B cell (primary cell): ENCODE measurements around the gene PLP2. TPM values are rescaled to one million over a fixed set of nuclear protein-coding genes. Genes with fewer than 3 reads are reported as not detected.

ENCODE experiments used
- ATAC-seq: fragments of 200-7000 bp; cut with Tn5 transposase; one replicate; pipeline ENCODE4 v1.10.0; 2021; ENCODE audit warnings: low read depth, mild to moderate bottlenecking, moderate number of reproducible peaks, moderate library complexity
- CTCF ChIA-PET: fragments of 350-600 bp; sonication (Branson Sonifier 250); formaldehyde crosslinking; loops from one replicate; lab custom pipeline; 2021; ENCODE audit warnings: antibody characterized with exemption, inconsistent platforms; lab: Charles Lee
- POLR2A ChIA-PET: fragments of 350-600 bp; sonication (Branson Sonifier 250); formaldehyde crosslinking; loops from one replicate; lab custom pipeline; 2021; ENCODE audit warnings: antibody characterized with exemption; lab: Charles Lee
- DNase-seq: peaks from one replicate; pipeline ENCODE4 v3.0.0; 2013
- H2AFZ ChIP-seq: 2 replicates; pipeline ENCODE4 v1.6.1; 2012; ENCODE audit warnings: mild to moderate bottlenecking, low read depth, low read length; ENCODE audit not compliant: insufficient read depth, poor library complexity, severe bottlenecking
- H3K27ac ChIP-seq, 2 donors: 1 replicate in 1 of 2; 2 replicates in 1 of 2; pipeline ENCODE4 v1.5.1; 2012 to 2013; ENCODE audit warnings: low read length in 2 of 2, mild to moderate bottlenecking in 2 of 2, moderate library complexity in 1 of 2
- H3K27me3 ChIP-seq, 4 experiments: fragments of 200-600 bp in 1 of 4; sonication (generic) in 1 of 4; replicated peaks in 1 of 4; 1 replicate in 2 of 4; 2 replicates in 2 of 4; pipeline versions ENCODE4 v1.6.1 to v1.7.0; 2013 to 2016; ENCODE audit warnings: low read length in 3 of 4, mild to moderate bottlenecking in 2 of 4, mixed read lengths in 1 of 4, moderate library complexity in 1 of 4; ENCODE audit not compliant: insufficient read depth in 4 of 4, control insufficient read depth in 3 of 4; ENCODE audit errors: control extremely low read depth in 1 of 4
- H3K36me3 ChIP-seq, 2 experiments: replicated peaks in 1 of 2; 1 replicate in 1 of 2; 2 replicates in 1 of 2; pipeline versions ENCODE4 v1.6.1 to v1.7.1; 2013; ENCODE audit warnings: low read length in 1 of 2; ENCODE audit not compliant: insufficient read depth in 2 of 2, control insufficient read depth in 1 of 2; ENCODE audit errors: control extremely low read depth in 1 of 2, extremely low read depth in 1 of 2
- H3K4me1 ChIP-seq, 2 donors: fragments of 200-600 bp in 1 of 2; sonication (generic) in 1 of 2; 1 replicate in 1 of 2; 2 replicates in 1 of 2; pipeline versions ENCODE4 v1.5.1 to v1.6.1; 2013 to 2017; ENCODE audit warnings: low read length in 2 of 2; ENCODE audit not compliant: control insufficient read depth in 2 of 2, insufficient read depth in 2 of 2
- H3K4me2 ChIP-seq: replicated peaks from 2 replicates; pipeline ENCODE3; 2012; ENCODE audit warnings: mild to moderate bottlenecking, low read depth, low read length; ENCODE audit not compliant: poor library complexity, severe bottlenecking
- H3K4me3 ChIP-seq, 5 experiments: fragments of 200-600 bp in 1 of 5; sonication (generic) in 1 of 5; 1 replicate in 3 of 5; 2 replicates in 2 of 5; pipeline versions ENCODE4 v1.5.1 to v1.7.0; 2011 to 2016; ENCODE audit warnings: low read length in 4 of 5, mild to moderate bottlenecking in 4 of 5, low read depth in 2 of 5, control low read depth in 1 of 5, moderate library complexity in 1 of 5; ENCODE audit not compliant: insufficient read depth in 1 of 5; ENCODE audit errors: control extremely low read depth in 1 of 5, extremely low read depth in 1 of 5
- H3K79me2 ChIP-seq: fragments of 200-600 bp; sonication (generic); one replicate; pipeline ENCODE4 v1.6.0; 2016; ENCODE audit warnings: low read length; ENCODE audit not compliant: control insufficient read depth, insufficient read depth
- H3K9ac ChIP-seq: fragments of 200-600 bp; sonication (generic); 2 replicates; pipeline ENCODE4 v1.6.1; 2017; ENCODE audit warnings: mild to moderate bottlenecking, low read length, moderate library complexity
- H3K9me3 ChIP-seq, 3 donors: one replicate each; pipeline versions ENCODE4 v1.6.1 to v1.7.1; 2013; ENCODE audit warnings: low read length in 2 of 3; ENCODE audit not compliant: control insufficient read depth in 2 of 3, insufficient read depth in 1 of 3; ENCODE audit errors: control extremely low read depth in 1 of 3
- H4K20me1 ChIP-seq: 2 replicates; pipeline ENCODE4 v1.6.0; 2012; ENCODE audit warnings: mild to moderate bottlenecking, low read length; ENCODE audit not compliant: insufficient read depth, control insufficient read depth, poor library complexity, severe bottlenecking
- H3K27ac Mint-ChIP-seq: one replicate; pipeline ENCODE4 v1.8.0; 2021; ENCODE audit warnings: mixed read lengths
- H3K27me3 Mint-ChIP-seq: one replicate; pipeline ENCODE4 v1.8.0; 2021; ENCODE audit warnings: mixed read lengths
- H3K4me1 Mint-ChIP-seq: one replicate; pipeline ENCODE4 v1.8.0; 2021; ENCODE audit warnings: mixed read lengths
- H3K4me3 Mint-ChIP-seq: one replicate; pipeline ENCODE4 v1.8.0; 2021; ENCODE audit warnings: mixed read lengths
- H3K9me3 Mint-ChIP-seq: one replicate; pipeline ENCODE4 v1.8.0; 2022; ENCODE audit warnings: mixed read lengths; ENCODE audit not compliant: insufficient read depth
- CTCF ChIP-seq: fragments of 200-600 bp; IDR thresholded peaks from one replicate; pipeline ENCODE4 v1.8.0; 2022; ENCODE audit warnings: antibody characterized with exemption, mild to moderate bottlenecking
- EZH2 ChIP-seq: IDR thresholded peaks from 2 replicates; pipeline ENCODE4 v1.6.1; 2012; ENCODE audit warnings: borderline replicate concordance, low read depth, mild to moderate bottlenecking, moderate library complexity, low read length; ENCODE audit not compliant: insufficient read depth, poor library complexity, severe bottlenecking
- WGBS: methylation state at CpG from one replicate; pipeline ENCODE4 v1.1.5; 2013; ENCODE audit warnings: missing lambda C conversion rate; ENCODE audit not compliant: insufficient coverage; 5-methylcytosine and 5-hydroxymethylcytosine counted together
- intact Hi-C: fragments of 100-400 bp; cut with micrococcal nuclease; formaldehyde crosslinking; loops from one replicate; pipeline ENCODE4 v1.10.0; 2022
- polyA plus RNA-seq: library from polyadenylated mRNA; depleted of rRNA; stranded (reverse); fragments of >200 nt; gene quantifications from 2 replicates; pipeline ENCODE4 v1.2.3, GENCODE V29; 2012
- total RNA-seq, 2 donors: library from RNA; stranded (reverse); fragments of 120-200 nt in 1 of 2; gene quantifications; 1 replicate in 1 of 2; 2 replicates in 1 of 2; pipeline versions ENCODE4 v1.2.3 to v1.2.4, GENCODE V29; 2013 to 2022

The PLP2 gene
- total and polyA plus RNA-seq, 2 donors (not counting 1 experiment from before 2014, with no cell fraction given), result 194 to 214 TPM

- WGBS, result no CpG with 5 or more reads among the region's 3 CpGs
- CTCF ChIA-PET, result interaction anchor here (1.6 kb wide), 1 partner anchor 12 kb away, joined by 6 read pairs; no protein-coding TSS in a partner anchor
- no peak overlapping the region for H3K4me3 Mint-ChIP-seq
Measured at GRCh38 chrX:49178537-49178936, 6.8 kb downstream of the PLP2 start.

GRCh38 chrX:49179358-49179757, 7.7 kb downstream of the PLP2 start:
- no peaks in the 10 kb centered on the region for H4K20me1 ChIP-seq
- DNase-seq (no peak), ATAC-seq (no peak)
- H2AFZ ChIP-seq, result no peak overlapping the region
- H3K9me3 ChIP-seq, result no peaks in the 10 kb centered on the region
- no peak overlapping the region for H3K27ac Mint-ChIP-seq
- H3K27me3 Mint-ChIP-seq, result no peaks in the 10 kb centered on the region
- H3K4me1 ChIP-seq, result peaks cover 0 to 15% of the 10 kb centered on the region in 2 donors
- no peak overlapping the region for H3K4me2 ChIP-seq
- H3K27ac ChIP-seq, result no peak overlapping the region
- no peaks in the 10 kb centered on the region for H3K9me3 Mint-ChIP-seq
- H3K4me3 Mint-ChIP-seq, result no peak overlapping the region
- peaks cover 22% of the 10 kb centered on the region for H3K4me1 Mint-ChIP-seq
- 100% methylated on average over 1 of the region's 2 CpGs for WGBS
- intact Hi-C loops, result no loop called here
- POLR2A ChIA-PET, result no interaction called here
- CTCF ChIA-PET, result interaction anchor here (1.1 to 1.6 kb wide), 4 partner anchors 13 to 99 kb away, joined by 3 to 6 read pairs (median 3); no protein-coding TSS in a partner anchor
- no peaks in the 10 kb centered on the region for H3K27me3 ChIP-seq
- TF ChIP-seq CTCF (no peak), EZH2 (no peak)
- H3K36me3 ChIP-seq, result peaks cover 0 to 27% of the 10 kb centered on the region in 2 experiments
- no peaks in the 10 kb centered on the region for H3K79me2 ChIP-seq
- no peak overlapping the region for H3K9ac ChIP-seq
- no peak overlapping the region for H3K4me3 ChIP-seq

More at GRCh38 chrX:49178537-49178936, 6.8 kb downstream of the PLP2 start:
- intact Hi-C loops, result no loop called here
- no peaks in the 10 kb centered on the region for H3K9me3 Mint-ChIP-seq
- H3K4me1 Mint-ChIP-seq, result peaks cover 24% of the 10 kb centered on the region
- ATAC-seq (no peak), DNase-seq (no peak)
- Histone ChIP-seq H3K27ac (no peak overlapping the region), H2AFZ (no peak overlapping the region), H3K9ac (no peak overlapping the region), H4K20me1 (peaks cover 1% of the 10 kb centered on the region), H3K36me3 (peaks cover 0 to 29% of the 10 kb centered on the region in 2 experiments), H3K4me3 (no peak overlapping the region), H3K79me2 (peaks cover 3% of the 10 kb centered on the region), H3K4me2 (no peak overlapping the region), H3K9me3 (no peaks in the 10 kb centered on the region), H3K27me3 (no peaks in the 10 kb centered on the region), H3K4me1 (peaks cover 0 to 10% of the 10 kb centered on the region in 2 donors)
- H3K27me3 Mint-ChIP-seq, result no peaks in the 10 kb centered on the region
- TF ChIP-seq EZH2 (no peak), CTCF (no peak)
- POLR2A ChIA-PET, result no interaction called here
- H3K27ac Mint-ChIP-seq, result no peak overlapping the region
